ENCODE results near the gene PPDPF. TPM values are rescaled to one million over a fixed set of nuclear protein-coding genes. Genes with fewer than 3 reads are reported as not detected.

PPDPF gene
- total RNA-seq, 1 experiment from 2014 or later, result 149 TPM

GRCh38 chr20:63536997-63537524, 16.5 kb downstream of the PPDPF start, which contains the start of gene PTK6:
PTK6 (minus strand) TSS chr20:63537376; CDS start chr20:63537314, 62 bp downstream.
- H2AFZ ChIP-seq (ENCODE audit: low read length), result no peak within 1 kb of the TSS
- WGBS (ENCODE audit: extremely low coverage, insufficient read length, low lambda C conversion rate), result no CpG with 5 or more reads among the region's 29 CpGs

More at GRCh38 chr20:63536997-63537524, 16.5 kb downstream of the PPDPF start, which contains the start of gene PTK6:
- Histone ChIP-seq H3K4me2 (ENCODE audit: insufficient read depth, insufficient read length, low read length) (peak within 1 kb of the TSS; percentile 9), H3K56ac (ENCODE audit: insufficient read length, low read depth, low read length) (no peak within 1 kb of the TSS), H4K8ac (replicated peaks; ENCODE audit: insufficient read length, low read depth, low read length) (no peak within 1 kb of the TSS), H3K9me3 (ENCODE audit: control insufficient read depth, low read depth, low read length) (no peaks in the 10 kb centered on the region), H3K4ac (ENCODE audit: low read depth, low read length) (no peak within 1 kb of the TSS), H2BK12ac (ENCODE audit: insufficient read length, low read depth, low read length) (no peak within 1 kb of the TSS), H4K5ac (ENCODE audit: insufficient read length, low read depth, low read length) (no peak within 1 kb of the TSS), H4K20me1 (ENCODE audit: control insufficient read depth, insufficient read depth, insufficient read length) (peaks cover 2% of the 10 kb centered on the region), H4K91ac (ENCODE audit: insufficient read length, low read depth, low read length) (no peak within 1 kb of the TSS), H2BK20ac (ENCODE audit: low read depth, low read length, poor library complexity, severe bottlenecking) (no peak within 1 kb of the TSS), H3K27ac (ENCODE audit: insufficient read length, low read depth, low read length) (no peak within 1 kb of the TSS), H2BK5ac (ENCODE audit: insufficient read length, low read length) (no peak within 1 kb of the TSS), H3K79me2 (ENCODE audit: insufficient read depth, low read length) (no peaks in the 10 kb centered on the region), H3K23me2 (ENCODE audit: insufficient read length, low read depth, low read length, poor library complexity, severe bottlenecking) (no peaks in the 10 kb centered on the region), H3K27me3 (ENCODE audit: insufficient read depth, low read length) (no peaks in the 10 kb centered on the region), H3K18ac (ENCODE audit: insufficient read length, low read depth, low read length) (no peak within 1 kb of the TSS), H3K9ac (ENCODE audit: extremely low read depth, insufficient read length, low read length) (no peak within 1 kb of the TSS), H2AK5ac (ENCODE audit: insufficient read length, low read length) (no peak within 1 kb of the TSS), H2BK15ac (ENCODE audit: low read depth, low read length) (no peak within 1 kb of the TSS), H3K23ac (ENCODE audit: insufficient read length, low read depth, low read length) (no peak within 1 kb of the TSS), H3K14ac (ENCODE audit: insufficient read depth, low read length) (no peak within 1 kb of the TSS), H3K4me1 (ENCODE audit: insufficient read depth, low read length) (no peaks in the 10 kb centered on the region), H3T11ph (ENCODE audit: low read length) (no peak within 1 kb of the TSS), H2BK120ac (ENCODE audit: low read depth, low read length, poor library complexity, severe bottlenecking) (no peak within 1 kb of the TSS), H3K79me1 (ENCODE audit: insufficient read depth, low read depth, low read length, poor library complexity, severe bottlenecking) (no peaks in the 10 kb centered on the region)
- Mint-ChIP-seq H3K27me3 (ENCODE audit: low read depth) (no peaks in the 10 kb centered on the region), H3K9me3 (no peaks in the 10 kb centered on the region), H3K4me1 (peaks cover 3 to 8% of the 10 kb centered on the region in 2 experiments; a peak in 3 of 4 replicates), H3K4me3 (peak within 1 kb of the TSS; percentile 49 to 55; a peak in 3 of 5 replicates), H3K36me3 (ENCODE audit: insufficient read depth in 1 of 3, low read depth in 3 of 3) (no peaks in the 10 kb centered on the region), H3K27ac (peak within 1 kb of the TSS in 2 of 3 experiments; percentile 49 to 61; a peak in 3 of 7 replicates)
- TF ChIP-seq CTCF (conservative IDR thresholded peaks at IDR 0.05), result no peak
- DNase-seq, result no peak
